Activated CD8-positive, alpha-beta memory T cell treated with anti-CD3 and anti-CD28 coated beads for 36 hours (primary cell): ENCODE results near the gene CA4. TPM values are rescaled to one million over a fixed set of nuclear protein-coding genes. Genes with fewer than 3 reads are reported as not detected.

ENCODE experiments used
- CTCF ChIA-PET: fragments of 350-600 bp; sonication (Branson Sonifier 250); formaldehyde crosslinking; loops from one replicate; lab custom pipeline; 2021; ENCODE audit warnings: antibody characterized with exemption; lab: Charles Lee
- POLR2A ChIA-PET: fragments of 350-600 bp; sonication (Branson Sonifier 250); formaldehyde crosslinking; loops from one replicate; lab custom pipeline; 2021; ENCODE audit warnings: antibody characterized with exemption; lab: Charles Lee
- total RNA-seq, 2 experiments: library from RNA; stranded (reverse); gene quantifications; one replicate each; pipeline ENCODE4 v1.2.3, GENCODE V29; 2021

Gene CA4
- total RNA-seq, 2 experiments from 2014 or later = not detected

DNA sequence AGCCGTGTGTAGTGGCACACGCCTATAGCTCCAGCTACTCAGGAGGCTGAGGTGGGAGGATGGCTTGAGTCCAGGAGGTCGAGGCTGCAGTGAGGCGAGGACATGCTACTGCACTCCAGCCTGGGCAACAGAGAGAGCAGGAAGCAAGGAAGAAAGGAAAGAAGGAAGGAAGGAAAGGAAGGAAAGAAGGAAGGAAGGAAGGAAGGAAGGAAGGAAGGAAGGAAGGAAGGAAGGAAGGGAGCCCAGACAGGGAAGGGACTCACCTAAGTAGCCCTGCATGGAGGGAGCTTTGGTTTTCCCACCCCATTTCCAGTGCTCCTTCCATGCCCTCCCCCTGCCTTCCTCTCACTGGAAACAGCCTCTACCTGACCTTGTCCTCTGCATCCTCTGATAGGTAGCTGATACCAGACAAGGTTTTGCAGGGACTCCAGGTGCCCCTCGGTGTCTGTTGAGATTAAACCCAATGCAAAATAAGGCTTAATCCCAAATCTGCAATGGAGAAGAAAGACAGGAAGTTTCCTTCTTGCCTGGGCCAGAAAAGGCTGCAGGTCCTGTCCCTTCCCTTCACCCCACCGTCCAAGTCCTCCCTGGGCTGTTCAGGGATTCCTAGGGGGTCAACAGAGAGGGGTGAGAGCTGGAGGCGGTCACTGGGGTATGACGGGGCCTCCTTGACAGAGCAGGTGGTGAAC is 21.5 kb upstream of the CA4 start:
- CTCF ChIA-PET = no interaction called here
- POLR2A ChIA-PET = no interaction called here

GRCh38 chr17:60129164-60129563 is 20.6 kb upstream of the CA4 start:
- CTCF ChIA-PET = interaction anchor here (1.5 kb wide), 1 partner anchor 11 kb away, joined by 4 read pairs; no protein-coding TSS in a partner anchor
- POLR2A ChIA-PET = no interaction called here

DNA sequence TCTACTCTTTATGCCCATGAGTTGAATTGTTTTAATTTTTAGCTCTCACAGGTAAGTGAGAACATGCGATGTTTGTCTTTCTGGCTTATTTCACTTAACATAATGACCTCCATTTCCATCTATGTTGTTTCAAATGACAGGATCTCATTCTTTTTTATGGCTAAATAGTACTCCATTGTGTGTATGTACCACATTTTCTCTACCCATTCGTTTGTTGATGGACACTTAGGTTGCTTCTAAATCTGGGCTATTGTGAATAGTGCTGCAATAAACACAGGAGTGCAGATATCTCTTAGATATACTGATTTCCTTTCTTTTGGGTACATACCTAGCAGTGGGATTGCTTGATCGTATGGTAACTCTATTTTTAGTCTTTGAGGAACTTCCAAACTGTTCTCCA is 19.3 kb upstream of the CA4 start:
- CTCF ChIA-PET = interaction anchor here (0.7 to 1.5 kb wide), 2 partner anchors 9 to 23 kb away, joined by 4 to 5 read pairs; no protein-coding TSS in a partner anchor
- POLR2A ChIA-PET = no interaction called here

DNA sequence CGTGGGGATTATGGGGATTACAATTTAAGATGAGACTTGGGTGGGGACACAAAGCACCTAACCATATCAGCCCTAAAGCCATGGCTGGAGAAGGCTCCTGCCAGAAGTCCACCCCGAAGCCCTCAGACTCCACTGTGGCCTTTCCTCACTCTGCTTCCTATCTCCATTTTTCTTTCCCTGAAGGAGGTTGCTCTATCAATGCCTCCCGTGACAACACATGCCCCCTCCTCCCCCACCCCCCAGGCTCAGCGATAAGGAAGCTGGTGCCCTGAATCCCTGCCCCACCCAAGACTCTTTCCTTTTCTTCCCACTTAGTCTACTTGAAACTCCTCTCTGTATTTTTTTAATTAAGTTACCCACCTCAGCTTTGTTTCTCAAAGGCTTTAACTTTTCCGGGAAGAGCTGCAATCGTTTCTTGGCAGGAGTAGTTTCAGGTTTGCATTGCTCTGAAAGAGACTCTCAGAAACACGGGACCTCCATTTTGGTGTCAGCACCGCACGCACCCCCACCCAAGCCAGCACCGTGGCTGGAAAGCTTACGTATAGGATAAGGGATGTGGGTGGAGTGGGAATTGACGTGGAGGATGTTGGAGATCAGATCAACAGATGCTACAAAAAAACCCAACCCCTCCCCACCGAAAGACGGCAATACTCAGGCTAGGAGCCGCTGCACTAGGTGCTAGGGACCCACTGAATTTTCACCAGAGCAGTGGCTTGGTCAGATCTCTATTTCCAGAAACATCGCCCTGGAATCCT is 15.2 kb upstream of the CA4 start:
- POLR2A ChIA-PET = interaction anchor here (0.6 kb wide), 1 partner anchor 271 kb away, joined by 4 read pairs; no protein-coding TSS in a partner anchor
- CTCF ChIA-PET = no interaction called here

GRCh38 chr17:60135151-60135950 is 14.4 kb upstream of the CA4 start:
- POLR2A ChIA-PET = no interaction called here
- CTCF ChIA-PET = no interaction called here

DNA sequence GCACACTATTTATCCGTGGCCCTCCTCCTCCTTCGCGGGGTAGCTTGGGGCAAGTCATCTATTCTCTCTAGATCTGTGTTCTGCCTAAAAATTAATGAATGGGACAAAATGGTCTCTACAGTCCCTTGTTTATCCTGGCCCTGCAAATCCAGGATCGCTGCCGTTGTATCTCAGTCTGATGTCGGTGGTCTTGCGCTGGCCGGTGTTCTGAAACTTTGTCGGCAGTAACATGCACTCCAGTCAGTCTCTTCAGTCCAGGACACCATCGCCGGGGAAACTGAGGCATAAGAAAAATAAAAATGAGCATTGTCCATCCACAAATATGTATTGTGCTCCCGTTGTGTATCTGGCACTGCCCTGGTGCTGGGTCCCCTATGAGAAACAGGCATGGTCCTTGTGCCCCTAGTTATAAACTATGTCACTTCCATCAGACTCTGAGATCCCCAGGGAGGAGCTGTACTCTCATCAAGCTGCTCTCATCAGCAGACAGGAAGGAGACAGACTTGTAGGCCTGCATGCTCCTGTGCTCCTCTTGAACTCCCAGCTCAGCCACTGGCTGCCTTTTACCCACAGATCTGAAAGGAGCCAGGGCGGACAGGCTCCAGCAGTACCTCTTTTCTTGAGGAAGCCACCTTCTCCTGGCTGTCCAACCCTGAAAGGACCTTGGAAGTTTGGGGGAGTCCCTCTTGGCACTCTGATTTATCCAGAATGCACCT is 13.7 kb upstream of the CA4 start:
- CTCF ChIA-PET = no interaction called here
- POLR2A ChIA-PET = no interaction called here

- POLR2A ChIA-PET = interaction anchor here (0.6 kb wide), 2 partner anchors 725 to 1966 kb away, joined by 4 read pairs; no protein-coding TSS in a partner anchor
- CTCF ChIA-PET = interaction anchor here (0.7 kb wide), 1 partner anchor 376 kb away, joined by 3 read pairs; no protein-coding TSS in a partner anchor
These were observed 12.0 kb upstream of the CA4 start for GRCh38 chr17:60137731-60138130.

DNA sequence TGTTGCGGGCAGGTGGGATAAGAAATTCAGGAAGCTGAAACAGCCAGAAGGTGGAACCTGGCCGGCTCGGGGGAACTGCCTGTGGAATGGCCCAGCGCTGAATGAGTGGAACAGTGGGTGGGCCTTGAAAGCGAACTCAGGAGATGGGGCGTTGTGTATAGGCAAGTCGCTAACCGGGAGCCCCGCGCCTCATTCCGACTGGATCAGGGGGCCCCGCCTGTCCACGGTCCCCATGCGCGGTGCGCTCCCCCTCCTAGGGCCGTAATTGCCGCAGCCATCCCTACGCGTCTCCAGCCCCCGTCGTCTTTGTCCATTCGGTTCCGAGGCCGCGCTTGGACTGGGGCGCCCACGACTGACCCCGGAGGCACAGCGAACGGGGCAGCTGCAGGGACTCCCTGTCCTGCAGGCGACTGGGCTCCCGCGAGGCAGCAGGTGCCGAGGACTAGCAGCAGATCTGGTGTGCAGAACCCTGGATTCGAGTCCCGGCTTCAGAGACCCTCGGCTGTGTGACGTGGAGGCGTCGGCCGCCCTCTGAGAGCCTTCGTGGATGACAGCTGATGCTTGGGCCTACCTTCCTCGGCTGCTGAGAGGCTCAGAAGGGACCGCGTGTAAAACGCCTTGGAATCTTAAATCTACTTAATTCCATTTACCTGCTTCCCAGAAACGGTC is 10.9 kb upstream of the CA4 start:
- CTCF ChIA-PET = interaction anchor here (1.1 to 2.9 kb wide), 3 partner anchors 9 to 306 kb away, joined by 3 to 7 read pairs (median 4); no protein-coding TSS in a partner anchor
- POLR2A ChIA-PET = no interaction called here

DNA sequence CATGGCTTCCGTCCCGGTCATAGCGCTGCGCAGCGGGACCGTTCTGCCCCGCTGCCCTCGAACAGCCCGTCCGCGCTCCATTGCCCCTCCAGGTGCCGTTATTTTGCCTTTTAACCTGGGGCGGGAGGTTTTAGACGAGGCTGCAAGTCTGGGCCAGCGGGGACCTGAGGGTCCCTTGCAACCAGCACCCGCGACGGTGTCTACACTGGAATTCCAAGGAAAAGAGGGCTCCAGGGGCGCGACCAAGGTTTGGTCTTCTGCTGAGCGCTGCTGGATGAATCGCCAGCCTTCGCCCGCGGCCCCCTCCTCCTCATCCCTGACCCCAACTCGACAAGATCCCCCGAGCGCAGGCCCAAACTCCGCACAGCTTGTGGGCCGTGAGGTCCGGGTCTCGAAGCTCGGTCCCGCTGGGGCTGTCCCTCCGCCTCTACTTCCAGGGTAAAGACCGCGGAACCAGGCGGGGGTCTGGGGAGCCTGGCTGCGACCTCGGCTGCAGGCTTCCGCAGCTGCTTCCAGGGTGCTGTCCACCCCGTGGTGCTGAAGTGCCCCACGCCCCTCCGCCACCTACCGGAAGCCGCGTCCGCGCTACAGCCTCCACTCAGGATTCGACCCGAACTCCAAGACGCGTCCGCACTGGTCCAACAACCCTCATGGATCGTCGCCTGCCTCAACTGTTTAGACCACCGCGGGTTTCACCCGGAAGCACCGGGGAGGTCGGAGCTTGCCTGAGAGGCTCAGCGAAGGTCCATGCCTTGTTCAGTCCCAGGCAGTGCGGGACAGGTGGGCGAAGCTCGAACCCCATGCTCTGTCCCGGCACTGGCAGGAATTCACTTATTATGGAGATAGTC is 10.1 kb upstream of the CA4 start:
- CTCF ChIA-PET = interaction anchor here (0.9 to 2.9 kb wide), 4 partner anchors 9 to 264 kb away, joined by 3 to 7 read pairs (median 4); no protein-coding TSS in a partner anchor
- POLR2A ChIA-PET = no interaction called here

- POLR2A ChIA-PET = no interaction called here
- CTCF ChIA-PET = interaction anchor here (0.6 to 2.9 kb wide), 9 partner anchors 7 to 1400 kb away, joined by 3 to 7 read pairs (median 4); no protein-coding TSS in a partner anchor
These were observed 8.4 kb upstream of the CA4 start for GRCh38 chr17:60141111-60142018.

DNA sequence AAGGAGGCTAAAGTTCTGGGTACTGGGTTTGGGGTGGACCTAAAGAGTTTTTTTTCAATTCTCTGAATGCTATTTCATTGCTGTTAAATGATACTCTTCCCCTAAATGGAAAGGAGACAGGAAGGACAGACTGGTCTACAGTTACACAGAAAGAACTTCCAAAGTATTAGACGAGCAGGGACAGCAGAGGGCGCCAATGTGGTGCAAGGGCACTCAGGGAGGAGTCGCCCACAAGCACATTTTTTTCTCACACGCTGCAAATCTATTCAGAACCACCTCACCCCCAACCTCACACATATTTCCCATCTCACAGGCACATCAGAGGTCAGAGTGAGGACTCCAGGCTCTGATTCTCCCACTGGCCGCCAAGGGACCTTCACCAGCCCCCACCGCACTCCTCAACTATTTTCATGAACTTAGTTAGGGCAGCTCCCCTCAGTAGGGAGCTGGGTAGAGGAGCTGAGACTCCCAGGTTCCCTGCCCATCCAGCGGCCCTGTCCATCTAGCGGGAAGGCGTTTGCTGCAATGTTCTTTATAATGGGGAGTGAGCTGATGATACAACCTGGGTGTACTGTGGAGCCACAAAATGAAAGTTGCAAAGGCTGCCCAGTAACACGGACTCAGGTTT is 6.8 kb upstream of the CA4 start:
- ChIA-PET POLR2A (no interaction called here), CTCF (interaction anchor here (1.5 kb wide), 1 partner anchor 287 kb away, joined by 3 read pairs; no protein-coding TSS in a partner anchor)

DNA sequence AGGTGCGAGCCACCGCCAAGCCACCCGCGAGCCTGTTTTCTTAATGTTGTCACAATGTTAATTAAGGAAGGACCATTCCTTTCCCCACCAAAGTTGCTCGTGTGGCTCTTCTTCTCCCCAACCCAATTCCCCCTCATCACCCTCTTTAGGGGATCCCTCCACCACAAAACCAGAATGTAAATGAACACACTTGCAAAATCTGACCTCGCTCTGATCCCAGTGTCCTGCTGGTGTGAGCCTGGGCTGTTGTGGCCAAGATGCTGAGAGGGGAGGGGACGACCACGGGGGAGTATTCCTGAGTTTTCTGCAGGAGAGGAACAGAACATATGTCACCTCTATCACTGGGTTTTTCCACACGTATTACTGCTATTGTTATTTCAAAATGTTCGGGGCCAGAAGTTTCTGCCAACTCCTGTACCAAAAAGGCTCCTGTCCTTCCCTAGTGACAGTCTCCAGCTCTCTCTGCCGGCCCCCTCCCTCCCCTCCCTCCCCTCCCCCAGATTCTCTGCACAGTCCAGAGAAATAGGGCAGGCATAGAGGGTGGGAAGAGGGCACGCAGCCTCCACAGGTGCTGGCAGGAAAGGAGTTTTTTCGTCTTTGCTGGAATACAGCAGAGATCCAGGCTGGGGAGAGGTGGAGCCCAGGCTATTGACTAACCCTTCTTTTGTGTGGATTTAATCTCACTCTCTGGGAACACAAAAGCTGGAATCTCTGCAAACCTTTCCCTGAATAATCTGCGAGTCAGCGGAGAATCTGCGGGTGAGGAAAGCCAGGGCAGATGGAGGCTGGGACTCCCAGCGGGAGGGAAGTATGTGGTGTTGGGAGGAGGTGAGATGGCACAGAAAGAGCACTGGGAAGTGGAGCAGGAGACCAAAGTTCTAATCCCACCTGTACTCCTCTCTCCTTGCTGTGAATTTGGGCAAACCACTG is 4.5 kb upstream of the CA4 start:
- ChIA-PET POLR2A (no interaction called here), CTCF (no interaction called here)

DNA sequence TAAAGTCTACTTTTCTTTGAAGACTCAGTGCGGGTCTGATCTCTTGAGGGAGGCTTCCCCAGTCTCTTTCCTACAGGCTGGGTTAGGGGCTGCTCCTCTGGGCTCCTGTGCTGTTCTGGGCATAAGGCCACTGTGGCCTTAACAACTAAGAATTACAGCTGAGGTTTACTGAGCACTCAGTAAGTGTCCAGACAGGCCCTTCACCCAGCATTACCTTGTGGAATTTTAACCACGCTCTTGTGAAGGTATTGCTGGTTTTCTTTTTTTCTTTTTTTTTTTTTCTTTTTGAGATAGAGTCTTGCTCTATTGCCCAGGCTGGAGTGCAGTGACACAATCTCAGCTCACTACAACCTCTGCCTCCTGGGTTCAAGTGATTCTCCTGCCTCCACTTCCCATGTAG is 3.6 kb upstream of the CA4 start:
- POLR2A ChIA-PET = interaction anchor here (0.6 kb wide), 1 partner anchor 281 kb away, joined by 3 read pairs; no protein-coding TSS in a partner anchor
- CTCF ChIA-PET = no interaction called here

- POLR2A ChIA-PET = no interaction called here
- CTCF ChIA-PET = interaction anchor here (0.6 kb wide), 1 partner anchor 291 kb away, joined by 3 read pairs; no protein-coding TSS in a partner anchor
These were observed 2.1 kb upstream of the CA4 start for GRCh38 chr17:60147553-60148223.
